ENCODE data around the gene ZFPM1.
"Not testable (repeated sequence)": the region's sequence is repeated elsewhere in the genome, so short reads cannot be mapped to it uniquely, and the experiment has no call there.

The ZFPM1 gene

DNA sequence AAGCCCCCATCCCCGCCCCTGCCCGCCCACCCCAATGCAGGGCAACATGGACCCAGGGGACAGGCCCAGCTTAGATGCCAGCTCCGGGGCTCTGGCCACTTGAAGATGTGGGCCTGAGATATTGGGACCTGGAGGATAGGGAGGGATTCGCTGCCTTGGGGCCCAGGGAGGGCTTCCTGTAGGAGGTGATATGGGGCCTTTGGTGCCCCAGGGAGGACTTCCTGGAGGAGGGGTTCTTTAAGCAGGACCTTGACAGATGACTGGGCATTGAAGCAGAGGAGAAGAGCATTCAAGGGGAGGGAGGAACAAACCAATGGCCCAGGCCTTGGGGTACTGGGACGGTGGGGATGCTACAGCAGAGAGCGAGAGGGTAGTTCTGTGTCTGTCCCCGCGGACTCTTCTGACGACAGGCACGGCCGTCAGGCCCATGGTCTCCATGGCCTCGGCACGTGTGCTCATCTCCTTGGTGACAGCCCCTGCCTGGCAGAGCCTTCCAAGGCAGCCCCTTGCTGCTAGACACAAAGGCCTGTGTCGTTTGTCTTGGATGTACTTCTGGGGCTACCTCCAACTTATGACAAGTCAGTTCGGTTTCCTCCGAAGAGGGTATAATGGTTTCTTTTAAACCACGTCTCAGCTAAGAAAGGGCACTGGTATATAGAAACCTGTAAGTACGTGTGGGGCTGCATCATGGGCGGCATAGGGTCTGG, 61.6 kb downstream of the ZFPM1 start:
- DNase-seq (ENCODE audit: low spot score): no peak

DNA sequence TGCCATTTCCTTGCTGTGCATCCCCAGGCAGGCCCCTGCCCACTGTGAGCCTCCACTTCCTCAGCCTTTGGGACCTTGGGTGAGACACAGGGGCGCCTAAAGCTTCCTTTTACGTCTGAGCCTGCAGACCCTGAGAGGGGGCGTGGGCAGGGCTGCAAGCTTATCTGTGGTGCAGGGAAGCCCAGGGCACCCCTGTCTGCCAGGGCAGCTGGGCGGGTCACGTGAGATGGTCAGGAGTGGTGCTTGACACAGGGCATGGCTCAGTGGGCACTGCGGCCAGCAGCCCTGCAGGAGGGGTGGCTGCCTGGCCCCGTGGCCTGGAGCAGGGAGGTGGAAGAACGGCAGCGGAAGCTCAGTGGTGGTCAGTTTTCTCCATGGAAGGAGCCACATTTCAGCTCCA, 62.3 kb downstream of the ZFPM1 start:
- no peak for DNase-seq (ENCODE audit: low spot score)

DNA sequence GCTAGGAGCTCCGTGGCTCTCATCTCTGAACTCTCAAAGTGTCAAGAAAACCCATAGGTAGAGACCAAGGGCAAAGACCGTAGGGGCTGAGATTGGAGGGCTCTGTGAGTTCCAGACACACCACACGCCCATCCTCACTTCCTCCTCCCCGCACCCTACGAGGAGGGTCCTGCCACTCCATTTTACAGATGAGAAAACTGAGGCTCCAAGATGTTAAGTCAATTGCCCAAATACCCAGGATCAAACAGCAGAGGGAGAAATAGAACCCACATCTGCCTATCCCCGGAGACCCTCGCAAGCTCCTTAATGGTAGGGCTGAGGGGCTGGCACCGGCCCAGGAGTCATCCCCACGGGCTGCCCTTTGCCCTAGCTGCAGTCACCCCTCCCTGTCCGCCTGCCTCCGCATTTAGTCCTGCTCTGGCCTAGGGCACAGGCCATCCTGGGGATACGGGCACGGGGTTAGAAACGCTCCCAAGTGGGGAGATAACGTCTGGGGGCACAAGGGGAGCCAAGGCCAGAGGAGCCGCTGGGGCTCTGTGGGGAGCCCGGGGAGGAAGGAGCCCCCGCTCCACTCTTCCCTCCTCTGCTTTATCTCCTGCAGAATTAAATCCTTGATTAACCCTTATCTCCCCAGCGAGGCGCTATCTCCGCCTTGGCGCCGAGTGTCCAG, 63.0 kb downstream of the ZFPM1 start:
- DNase-seq (ENCODE audit: low spot score): no peak

DNA sequence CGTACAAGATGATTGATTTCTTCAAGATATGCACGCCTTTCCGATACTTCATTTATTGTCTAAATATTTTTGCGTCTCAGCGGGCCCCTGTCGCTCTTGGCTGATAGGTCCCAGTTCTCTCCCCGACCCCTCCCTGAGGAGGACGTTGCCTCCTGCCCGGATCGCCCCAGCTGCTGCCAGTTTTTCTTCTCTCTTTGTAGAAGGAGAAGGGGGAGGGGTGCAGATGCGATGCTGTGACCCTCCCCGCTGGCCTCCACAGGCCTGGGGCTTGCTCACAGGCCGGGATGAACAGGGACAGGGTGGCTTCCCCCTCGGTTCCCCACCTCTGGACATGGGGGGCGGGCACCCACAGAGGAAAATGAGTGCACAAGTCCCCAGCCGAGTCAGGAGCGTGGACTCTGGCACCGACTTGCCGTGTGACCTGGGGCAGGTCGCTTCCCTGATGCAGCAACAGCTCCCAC, 63.6 kb downstream of the ZFPM1 start:
- DNase-seq (ENCODE audit: low spot score): no peak

DNA sequence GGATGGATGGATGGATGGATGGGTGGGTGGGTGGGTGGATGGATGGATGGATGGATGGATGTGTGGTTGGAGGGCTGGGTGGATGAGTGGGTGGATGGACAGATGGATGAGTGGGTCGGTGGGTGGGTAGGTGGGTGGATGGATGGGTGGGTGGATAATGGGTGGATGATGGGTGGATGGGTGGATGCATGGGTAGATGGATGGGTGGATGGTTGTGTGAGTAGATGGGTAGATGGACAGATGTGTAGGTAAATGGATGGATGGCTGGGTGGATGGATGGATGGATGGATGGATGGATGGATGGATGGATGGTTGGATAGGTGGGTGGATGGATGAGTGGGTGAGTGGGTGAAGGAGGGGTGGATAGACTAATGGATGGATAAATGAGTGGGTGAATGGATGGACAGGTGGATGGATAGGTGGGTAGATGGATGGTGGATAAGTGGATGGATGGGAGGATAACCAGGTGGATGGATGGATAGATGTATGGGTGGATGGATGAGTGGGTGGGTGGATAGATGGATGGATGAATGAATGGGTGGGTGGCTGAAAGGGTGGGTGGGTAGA, 64.2 kb downstream of the ZFPM1 start:
- DNase-seq (ENCODE audit: low spot score): not testable (repeated sequence)

DNA sequence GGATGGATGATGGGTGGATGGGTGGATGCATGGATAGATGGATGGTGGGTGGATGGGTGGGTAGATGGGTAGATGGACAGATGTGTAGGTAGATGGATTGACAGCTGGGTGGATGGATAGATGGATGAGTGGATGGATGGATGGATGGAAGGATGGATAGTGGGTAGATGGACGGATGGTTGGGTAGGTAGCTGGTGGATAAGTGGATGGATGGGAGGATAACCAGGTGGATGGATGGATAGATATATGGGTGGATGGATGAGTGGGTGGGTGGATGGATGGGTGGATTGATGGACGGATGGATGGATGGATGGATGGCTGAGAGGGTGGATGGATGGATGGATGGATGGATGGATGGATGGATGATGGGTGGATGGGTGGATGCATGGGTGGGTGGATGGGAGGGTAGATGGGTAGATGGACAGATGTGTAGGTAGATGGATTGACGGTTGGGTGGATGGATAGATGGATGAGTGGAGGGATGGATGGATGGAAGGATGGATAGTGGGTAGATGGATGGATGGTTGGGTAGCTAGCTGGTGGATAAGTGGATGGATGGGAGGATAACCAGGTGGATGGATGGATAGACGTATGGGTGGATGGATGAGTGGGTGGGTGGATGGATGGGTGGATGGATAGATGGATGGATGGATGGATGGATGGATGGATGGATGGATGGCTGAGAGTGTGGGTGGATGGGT, 65.5 kb downstream of the ZFPM1 start:
- DNase-seq (ENCODE audit: low spot score): not testable (repeated sequence)

DNA sequence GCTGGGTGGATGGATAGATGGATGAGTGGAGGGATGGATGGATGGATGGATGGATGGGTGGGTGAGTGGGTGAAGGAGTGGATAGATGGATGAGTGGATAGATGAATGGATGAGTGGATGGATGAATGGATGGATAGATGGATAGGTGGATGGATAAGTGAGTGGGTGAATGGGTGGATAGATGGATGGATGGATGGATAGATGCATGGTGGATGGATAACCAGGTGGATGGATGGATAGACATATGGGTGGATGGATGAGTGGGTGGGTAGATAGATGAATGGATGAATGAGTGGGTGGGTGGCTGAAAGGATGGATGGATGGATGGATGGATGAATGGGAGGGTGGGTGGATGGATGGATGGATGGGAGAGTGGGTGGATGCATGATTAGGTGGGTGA, 66.2 kb downstream of the ZFPM1 start:
- no peak for DNase-seq (ENCODE audit: low spot score)

DNA sequence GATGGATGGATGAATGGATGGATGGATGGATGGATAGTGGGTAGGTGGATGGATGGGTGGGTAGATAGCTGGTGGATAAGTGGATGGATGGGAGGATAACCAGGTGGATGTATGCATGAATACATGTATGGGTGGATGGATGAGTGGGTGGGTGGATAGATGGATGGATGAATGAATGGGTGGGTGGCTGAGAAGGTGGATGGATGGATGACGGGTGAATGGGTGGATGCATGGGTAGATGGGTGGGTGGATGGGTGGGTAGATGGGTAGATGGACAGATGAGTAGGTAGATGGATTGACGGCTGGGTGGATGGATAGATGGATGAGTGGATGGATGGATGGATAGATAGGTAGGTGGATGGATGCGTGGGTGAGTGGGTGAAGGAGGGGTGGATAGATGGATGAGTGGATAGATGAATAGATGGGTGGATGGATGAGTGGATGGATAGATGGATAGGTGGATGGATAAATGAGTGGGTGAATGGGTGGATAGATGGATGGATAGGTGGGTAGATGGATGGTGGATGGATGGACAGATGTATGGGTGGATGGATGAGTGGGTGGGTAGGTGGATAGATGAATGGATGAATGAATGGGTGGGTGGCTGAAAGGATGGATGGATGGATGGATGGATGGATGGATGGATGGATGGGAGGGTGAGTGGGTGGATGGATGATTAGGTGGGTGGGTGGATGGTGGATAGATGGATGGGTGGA, 67.0 kb downstream of the ZFPM1 start:
- no peak for DNase-seq (ENCODE audit: low spot score)

DNA sequence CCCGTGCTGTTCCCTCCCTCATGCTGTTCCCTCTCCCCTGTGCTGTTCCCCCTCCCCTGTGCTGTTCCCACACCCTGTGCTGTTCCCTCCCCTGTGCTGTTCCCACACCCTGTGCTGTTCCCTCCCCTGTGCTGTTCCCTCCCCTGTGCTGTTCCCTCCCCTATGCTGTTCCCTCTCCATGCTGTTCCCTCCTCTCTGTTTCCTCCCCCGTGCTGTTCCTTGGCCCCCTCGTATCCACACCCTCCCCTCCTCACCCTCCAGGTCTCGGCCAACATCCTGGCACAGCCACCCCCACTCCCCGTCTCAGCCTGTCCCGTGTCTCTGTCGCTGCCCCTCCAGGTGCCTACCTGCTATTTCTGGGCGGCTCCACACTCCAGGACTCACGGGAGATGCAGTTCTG, 68.6 kb downstream of the ZFPM1 start:
- DNase-seq (ENCODE audit: low spot score): no peak

DNA sequence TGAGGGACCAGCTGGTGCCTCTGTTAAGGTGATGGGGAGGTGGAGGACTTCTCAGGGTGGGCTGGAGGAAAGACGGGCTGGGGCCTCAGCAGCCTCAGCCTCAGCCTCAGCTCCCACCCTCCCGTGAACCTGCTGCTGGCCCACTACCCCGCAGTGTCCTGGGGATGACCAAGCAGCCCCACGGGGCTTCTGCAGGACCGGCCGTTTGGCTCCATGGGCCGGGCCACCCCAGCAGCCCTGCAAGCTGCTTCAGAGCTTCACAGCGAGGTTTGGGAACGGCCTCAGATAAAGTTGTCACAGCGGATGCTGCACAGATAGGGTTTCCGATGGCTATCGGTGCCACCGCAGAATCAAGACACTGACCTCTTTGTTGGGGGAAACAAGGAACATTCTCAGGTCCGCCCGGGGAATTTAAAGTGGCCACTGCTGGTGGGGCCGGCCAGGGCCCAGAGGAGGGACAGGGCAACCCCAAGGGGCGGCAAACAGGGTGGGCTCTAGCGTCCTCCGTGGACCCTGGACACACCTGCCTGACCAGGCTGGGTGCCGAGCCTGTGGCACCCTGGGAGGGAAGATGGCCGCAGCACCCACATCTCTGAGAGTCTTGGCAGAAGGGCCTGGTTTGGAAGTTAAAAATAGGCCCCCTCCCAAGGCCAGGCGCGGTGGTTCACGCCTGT, 69.3 kb downstream of the ZFPM1 start:
- no peak for DNase-seq (ENCODE audit: low spot score)

DNA sequence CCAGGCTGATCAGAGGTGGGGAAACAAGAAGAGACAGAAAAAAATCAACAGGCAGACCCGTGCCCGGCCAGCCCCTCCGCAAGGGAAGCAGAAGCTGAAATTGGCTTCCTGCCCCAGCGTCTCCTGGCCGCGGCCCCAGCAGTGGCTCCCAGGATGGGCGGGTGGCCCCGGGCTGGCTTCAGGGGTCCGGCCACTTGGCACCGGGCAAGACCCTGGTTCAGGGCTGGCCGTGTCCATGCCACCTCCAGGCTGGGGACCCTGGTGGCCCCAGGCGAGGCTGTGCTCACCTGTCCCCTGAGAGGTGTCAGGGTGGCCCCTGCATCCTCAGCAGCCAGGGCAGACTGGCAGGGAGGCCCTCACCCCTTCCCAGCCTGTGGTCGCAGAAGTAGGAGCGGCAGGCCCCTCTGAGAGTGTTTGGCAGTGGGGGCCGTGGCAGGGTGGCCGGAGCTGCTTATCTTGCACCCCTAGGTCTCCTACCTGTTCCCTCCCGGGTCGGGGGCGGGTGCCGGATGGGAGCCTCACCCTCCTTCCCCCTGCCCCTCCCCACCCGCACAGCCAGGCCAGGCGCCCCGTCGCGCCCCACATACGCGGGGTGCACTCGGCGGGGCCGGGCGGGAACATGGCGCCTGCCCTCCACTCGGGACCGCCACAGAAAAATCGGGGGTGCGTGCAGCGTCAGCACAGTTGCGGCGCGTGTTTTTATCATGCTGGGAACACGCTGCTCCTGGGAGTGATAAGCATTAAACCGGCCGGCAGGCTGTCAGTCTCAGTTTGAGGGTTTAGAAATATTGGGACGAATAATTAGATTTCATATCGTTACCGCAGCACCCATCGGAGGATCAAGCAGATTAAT, 70.5 kb downstream of the ZFPM1 start:
- no peak for DNase-seq (ENCODE audit: low spot score)

DNA sequence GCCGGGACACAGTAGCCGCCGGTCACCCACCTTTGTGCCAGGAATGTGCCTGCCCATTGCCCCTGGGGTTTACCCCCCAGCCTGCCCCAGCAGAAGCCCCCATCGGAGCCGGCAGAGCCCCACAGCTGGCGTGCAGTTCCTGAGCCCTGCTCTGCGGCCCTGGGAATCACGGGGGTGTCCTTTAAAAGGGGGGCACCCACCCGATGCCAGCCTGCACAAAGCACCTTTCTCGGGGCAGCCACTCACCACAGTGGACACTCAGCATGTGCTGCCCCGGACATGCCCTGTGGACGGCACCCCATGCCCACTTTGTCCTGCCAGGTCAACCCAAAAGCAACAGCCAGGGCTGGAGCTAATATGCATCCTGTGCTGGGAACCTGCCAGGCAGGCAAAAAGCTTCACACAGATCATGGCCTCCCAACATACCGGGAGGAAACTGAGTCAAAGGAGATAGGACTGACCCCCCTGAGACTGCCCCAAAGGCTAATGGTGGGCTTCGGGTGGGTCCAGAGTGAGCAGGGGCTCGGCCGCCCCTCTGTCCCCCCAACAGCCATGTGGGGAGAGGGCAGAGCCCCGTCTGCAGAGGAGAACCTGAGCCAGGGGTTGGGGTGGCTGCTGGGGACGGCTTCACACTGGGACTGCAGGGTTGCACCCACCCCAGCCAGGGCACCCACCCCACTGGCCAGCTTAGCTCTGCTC, 71.3 kb downstream of the ZFPM1 start:
- DNase-seq (ENCODE audit: low spot score): no peak

DNA sequence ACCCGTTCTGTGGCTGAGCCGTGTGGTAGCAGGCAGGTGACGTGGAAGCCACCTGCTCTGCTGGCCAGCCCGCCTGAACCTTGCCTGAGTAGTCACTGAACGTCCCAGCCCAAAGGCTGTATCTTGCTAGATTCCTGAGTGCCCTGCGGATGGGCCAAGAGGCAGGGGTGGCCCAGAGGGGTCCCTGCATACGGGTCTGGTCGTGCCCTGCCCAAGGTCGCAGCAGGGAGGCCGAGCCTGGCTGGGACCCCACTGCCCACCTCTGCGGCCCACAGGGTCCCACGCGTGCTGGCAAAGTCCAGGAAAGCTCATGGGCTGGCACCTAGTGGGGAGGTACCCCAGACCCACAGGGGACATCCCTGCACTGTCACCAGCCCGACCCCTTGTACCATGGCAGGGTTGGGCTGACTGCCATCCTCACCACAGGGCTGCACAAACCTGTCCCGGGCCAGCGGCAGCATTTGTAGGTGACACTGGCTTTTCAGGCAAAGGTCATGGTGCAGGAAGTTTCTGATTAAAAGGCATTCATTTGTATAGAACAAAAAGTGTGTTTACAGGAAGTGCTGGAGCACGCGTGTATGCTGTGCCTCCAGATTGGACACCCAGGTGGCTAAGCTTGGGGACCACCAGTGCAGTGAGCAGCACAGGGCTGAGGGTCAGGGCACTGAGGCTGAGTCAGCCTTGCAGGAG, 72.0 kb downstream of the ZFPM1 start:
- DNase-seq (ENCODE audit: low spot score): no peak

DNA sequence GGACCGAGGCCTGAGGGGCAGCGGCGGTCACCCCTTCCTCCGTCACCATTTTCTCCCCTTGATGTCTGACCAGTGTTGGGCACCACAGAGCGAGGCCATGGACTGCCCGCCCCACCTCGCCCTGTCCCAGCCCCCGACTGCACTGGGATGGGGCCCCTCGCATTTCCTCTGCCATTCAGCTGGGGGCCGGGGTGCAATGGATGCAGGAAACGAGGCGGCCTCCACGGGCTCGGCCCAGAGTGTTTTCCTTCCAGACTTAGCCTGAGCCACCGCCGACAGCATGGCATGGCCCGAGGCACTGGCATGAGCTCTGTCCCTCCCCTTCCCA, 72.5 kb downstream of the ZFPM1 start:
- DNase-seq (ENCODE audit: low spot score): no peak

DNA sequence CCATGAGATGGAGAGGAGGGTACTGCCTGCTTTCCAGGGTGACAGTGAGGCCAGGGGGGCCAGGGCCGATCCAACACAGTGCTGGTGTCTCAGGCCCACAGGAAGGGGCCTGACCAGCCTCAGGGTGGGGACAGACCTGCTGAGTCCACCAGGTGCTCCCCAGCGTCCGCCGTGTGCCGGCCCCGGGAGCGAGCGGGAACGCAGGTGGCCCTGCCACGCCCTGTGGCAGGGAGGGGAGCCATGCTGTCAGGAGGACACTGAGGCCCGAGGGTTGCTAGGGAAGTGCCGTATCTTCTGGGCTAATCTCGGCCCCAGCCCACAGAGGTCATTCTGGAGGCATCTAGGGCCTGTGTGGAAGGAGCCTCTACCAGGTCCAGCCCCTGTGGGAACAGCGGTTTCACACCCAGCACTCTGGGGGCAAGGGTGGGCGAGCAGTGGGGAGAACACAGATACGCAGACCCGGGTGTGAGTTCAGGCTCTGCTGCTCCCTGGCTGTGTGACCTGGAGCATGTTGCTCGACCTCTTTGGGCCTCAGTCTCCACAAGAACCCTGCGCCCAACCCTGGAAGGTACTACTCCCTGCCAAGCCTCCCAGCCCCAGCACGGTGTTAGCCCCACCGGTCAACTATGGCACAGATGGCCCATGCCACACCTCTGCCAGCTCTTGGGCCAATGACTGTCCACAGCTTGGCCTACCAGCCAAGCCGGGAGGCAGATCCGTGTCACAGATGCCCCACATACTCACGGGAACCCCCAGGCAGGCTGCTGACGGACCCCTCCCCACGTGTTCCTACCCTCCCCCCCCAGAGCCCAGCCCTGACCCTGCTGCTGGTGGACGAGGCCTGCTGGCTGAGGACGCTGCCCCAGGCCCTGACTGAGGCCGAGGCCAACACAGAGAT, 73.2 kb downstream of the ZFPM1 start:
- no peak for DNase-seq (ENCODE audit: low spot score)

DNA sequence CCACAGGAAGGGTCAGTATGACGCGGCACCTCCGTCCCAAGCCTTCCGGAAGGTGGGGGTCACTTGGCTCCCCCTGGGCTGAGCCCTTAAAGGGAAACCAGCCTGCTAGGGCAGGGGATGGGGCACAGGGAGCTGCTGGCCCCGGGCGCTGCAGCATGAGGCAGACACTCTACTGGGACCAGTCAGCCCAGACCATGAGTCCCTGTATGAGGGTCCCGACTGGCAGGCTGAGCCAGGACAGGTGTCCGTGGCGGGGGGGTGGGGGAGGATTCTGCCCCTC, 73.8 kb downstream of the ZFPM1 start:
- DNase-seq (ENCODE audit: low spot score): no peak

DNA sequence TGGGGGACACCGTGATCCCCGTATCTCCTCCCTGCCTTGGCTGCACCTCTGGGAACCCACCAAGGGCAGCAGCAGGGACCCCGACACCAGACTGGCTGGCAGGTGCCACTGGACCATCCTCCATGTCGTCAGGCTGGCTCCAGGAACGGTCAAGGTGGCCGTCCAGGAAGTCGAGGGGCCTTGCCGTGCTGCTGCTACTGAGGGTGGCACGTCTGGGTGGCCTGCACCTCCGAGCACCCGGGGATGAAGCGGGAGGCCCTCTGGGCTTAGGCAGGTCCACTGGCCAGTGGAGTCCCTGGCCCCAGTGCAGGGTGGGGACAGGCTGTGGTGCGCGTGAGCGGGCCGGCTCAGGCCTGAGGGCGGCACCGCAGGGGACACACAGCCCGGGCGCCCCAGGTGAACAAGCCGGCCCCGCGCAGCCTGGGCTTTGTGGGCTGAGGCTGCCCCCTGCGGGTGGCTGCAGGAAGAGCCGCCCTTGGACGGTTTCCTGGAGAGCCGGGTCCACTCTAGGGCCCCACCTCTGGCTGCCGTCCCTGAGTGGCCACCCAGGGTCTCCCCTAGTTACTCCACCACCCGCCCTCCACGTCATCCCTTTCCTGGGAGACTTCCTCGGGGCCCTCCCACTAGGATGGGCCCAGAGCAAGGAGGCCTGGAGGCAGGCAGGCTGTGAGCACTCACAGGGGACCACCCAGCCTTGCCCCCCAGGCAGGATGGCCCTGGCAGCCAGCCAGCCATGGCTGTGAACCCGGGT, 74.3 kb downstream of the ZFPM1 start:
- no peak for DNase-seq (ENCODE audit: low spot score)
